ENCODE results near the gene GPS1. TPM values are rescaled to one million over a fixed set of nuclear protein-coding genes. Genes with fewer than 3 reads are reported as not detected.

Gene GPS1
- total RNA-seq, 6 donors from 2014 or later, result 55.2 to 147 (median 108) TPM

DNA sequence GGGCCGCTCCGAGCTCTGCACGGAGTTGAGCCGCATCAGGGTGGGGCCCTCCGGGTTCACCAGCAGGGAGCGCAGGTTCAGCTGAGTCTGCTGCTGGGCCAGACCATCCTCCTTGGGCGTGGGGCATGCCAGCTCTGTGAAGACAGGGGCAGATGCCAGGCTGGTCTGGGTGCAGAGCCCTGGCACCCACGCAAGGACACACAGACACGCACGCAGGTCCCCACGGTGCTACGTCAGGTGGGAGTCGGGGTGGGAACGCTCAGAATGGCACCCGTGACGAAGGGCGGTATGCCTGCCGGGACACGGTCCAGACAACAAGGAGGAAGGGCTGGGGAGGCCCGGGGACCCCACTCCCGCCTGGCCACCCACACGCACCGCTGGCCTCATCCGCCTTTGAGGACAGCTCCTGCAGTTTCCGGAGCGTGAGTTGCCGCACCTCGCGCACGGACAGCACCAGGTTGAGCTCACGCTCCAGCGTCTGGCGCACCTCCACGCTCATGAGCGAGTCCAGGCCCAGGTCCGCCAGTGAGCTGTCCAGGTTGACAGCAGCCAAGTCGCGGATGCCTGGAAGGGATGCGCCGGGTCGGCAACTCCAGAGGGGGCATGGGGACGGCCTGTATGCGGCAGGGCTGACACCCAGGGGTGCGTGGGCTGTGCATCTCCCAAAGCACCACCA, 29.2 kb downstream of the GPS1 start:
- no peaks in the 10 kb centered on the region for H3K4me1 ChIP-seq
- H3K4me3 ChIP-seq, result no peak overlapping the region
- no peak for ATAC-seq (ENCODE audit: low FRiP score in 2 of 2)
- H3K36me3 ChIP-seq, result peaks cover 68 to 83% (median 78%) of the 10 kb centered on the region in 4 donors
- no peaks in the 10 kb centered on the region for H3K27me3 ChIP-seq
- TF ChIP-seq POLR2A (IDR thresholded peaks at IDR 0.05) (no peak), POLR2AphosphoS5 (IDR thresholded peaks at IDR 0.05) (no peak), EP300 (IDR thresholded peaks at IDR 0.05) (no peak)
- TF ChIP-seq, protein P1, sequence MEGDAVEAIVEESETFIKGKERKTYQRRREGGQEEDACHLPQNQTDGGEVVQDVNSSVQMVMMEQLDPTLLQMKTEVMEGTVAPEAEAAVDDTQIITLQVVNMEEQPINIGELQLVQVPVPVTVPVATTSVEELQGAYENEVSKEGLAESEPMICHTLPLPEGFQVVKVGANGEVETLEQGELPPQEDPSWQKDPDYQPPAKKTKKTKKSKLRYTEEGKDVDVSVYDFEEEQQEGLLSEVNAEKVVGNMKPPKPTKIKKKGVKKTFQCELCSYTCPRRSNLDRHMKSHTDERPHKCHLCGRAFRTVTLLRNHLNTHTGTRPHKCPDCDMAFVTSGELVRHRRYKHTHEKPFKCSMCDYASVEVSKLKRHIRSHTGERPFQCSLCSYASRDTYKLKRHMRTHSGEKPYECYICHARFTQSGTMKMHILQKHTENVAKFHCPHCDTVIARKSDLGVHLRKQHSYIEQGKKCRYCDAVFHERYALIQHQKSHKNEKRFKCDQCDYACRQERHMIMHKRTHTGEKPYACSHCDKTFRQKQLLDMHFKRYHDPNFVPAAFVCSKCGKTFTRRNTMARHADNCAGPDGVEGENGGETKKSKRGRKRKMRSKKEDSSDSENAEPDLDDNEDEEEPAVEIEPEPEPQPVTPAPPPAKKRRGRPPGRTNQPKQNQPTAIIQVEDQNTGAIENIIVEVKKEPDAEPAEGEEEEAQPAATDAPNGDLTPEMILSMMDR (IDR thresholded peaks at IDR 0.05), result no peak
- H3K27ac ChIP-seq, result no peak overlapping the region
- H3K9me3 ChIP-seq, result no peaks in the 10 kb centered on the region
- peak; percentile 23 to 84 for DNase-seq
- WGBS, 2 donors, result 94 to 97% methylated on average over 30 to 41 of the region's 44 CpGs

DNA sequence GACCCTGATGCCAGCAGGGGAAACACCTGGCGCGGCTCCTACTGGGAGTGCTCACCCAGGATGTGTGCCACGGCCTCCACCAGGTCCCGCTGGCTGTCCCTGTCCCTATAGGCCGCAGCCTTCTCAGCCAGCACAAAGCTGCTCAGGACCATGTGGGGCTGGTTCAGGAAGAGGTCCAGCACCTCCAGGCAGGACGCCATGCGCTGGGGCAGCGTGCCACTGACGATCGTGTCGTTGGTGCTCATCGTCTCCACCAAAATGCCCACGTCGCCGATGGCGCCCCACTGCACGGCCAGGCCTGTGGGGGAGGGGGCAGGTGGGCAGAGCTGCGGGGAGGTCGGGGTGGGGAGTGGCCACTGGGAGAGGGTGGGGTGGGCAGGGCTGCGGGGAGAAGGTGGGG, 29.8 kb downstream of the GPS1 start:
- no peaks in the 10 kb centered on the region for H3K4me1 ChIP-seq
- 90 to 96% methylated on average over 4 to 15 of the region's 20 CpGs for WGBS, 2 donors
- no peaks in the 10 kb centered on the region for H3K9me3 ChIP-seq
- TF ChIP-seq, protein P1 (IDR thresholded peaks at IDR 0.05), result no peak
- no peak for TF ChIP-seq POLR2A (IDR thresholded peaks at IDR 0.05)
- TF ChIP-seq EP300 (IDR thresholded peaks at IDR 0.05), result no peak
- no peak for TF ChIP-seq POLR2AphosphoS5 (IDR thresholded peaks at IDR 0.05)
- peak in 1 of 2 donors; percentile 79 for DNase-seq
- no peaks in the 10 kb centered on the region for H3K27me3 ChIP-seq
- H3K27ac ChIP-seq, result no peak overlapping the region
- peaks cover 74 to 89% (median 84%) of the 10 kb centered on the region in 4 donors for H3K36me3 ChIP-seq
- no peak overlapping the region for H3K4me3 ChIP-seq
- ATAC-seq (ENCODE audit: low FRiP score in 2 of 2), result no peak

DNA sequence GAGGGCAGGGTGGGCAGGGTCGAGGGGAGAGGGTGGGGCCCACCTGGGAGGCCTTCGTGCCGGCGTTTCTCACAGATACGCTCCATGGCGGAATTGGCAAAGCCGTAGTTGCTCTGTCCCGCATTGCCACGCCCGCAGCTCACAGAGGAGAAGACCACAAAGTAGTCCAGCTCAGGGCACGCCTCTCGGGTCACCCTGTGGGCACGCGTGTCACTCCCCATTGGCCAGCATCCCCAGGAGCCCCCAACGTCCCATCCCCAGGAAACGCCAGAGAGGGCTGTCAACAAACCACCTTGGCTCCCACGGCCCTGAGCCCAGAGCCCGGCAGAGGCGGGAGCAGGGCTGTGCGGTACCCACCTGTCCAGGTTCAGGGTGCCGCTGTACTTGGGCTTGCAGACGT, 30.3 kb downstream of the GPS1 start:
- no peak overlapping the region for H3K27ac ChIP-seq
- H3K36me3 ChIP-seq, result peaks cover 78 to 93% (median 88%) of the 10 kb centered on the region in 4 donors
- ATAC-seq (ENCODE audit: low FRiP score in 2 of 2) (no peak), DNase-seq (peak in 1 of 2 donors; percentile 77)
- no peak overlapping the region for H3K4me3 ChIP-seq
- no peaks in the 10 kb centered on the region for H3K27me3 ChIP-seq
- 90 to 93% methylated on average over 15 to 22 of the region's 22 CpGs for WGBS, 2 donors
- no peaks in the 10 kb centered on the region for H3K9me3 ChIP-seq
- H3K4me1 ChIP-seq, result no peaks in the 10 kb centered on the region
- TF ChIP-seq POLR2AphosphoS5 (IDR thresholded peaks at IDR 0.05), result no peak

DNA sequence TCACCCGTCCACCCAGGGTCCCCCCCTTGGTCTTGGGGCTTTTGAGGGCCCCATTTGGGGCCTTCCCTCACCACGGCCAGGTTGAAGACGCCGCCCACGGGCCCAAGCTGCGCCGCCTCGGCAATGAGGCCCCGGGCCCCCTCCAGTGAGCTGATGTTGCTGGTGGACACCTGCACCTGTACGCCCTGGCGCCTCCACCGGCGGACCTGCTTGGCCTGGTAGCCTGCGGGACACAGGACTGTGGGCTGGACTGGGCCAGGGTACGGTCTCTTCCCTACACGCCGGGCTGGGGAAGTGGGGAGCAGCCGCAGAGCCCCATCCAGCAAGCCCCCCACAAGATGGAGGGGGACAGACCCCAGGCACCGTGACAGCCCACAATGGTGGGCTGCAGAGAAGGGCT, 30.8 kb downstream of the GPS1 start:
- H3K27ac ChIP-seq, result no peak overlapping the region
- ATAC-seq (ENCODE audit: low FRiP score in 2 of 2) (no peak), DNase-seq (peak in 1 of 2 donors; percentile 84)
- H3K27me3 ChIP-seq, result no peaks in the 10 kb centered on the region
- WGBS, 2 donors, result 88 to 100% methylated on average over 1 to 6 of the region's 19 CpGs
- H3K9me3 ChIP-seq, result no peaks in the 10 kb centered on the region
- H3K4me3 ChIP-seq, result no peak overlapping the region
- TF ChIP-seq EP300 (IDR thresholded peaks at IDR 0.05), result no peak
- no peak for TF ChIP-seq POLR2A (IDR thresholded peaks at IDR 0.05)
- no peak for TF ChIP-seq POLR2AphosphoS5 (IDR thresholded peaks at IDR 0.05)
- TF ChIP-seq, protein P1 (IDR thresholded peaks at IDR 0.05), result no peak
- peaks cover 83 to 98% (median 93%) of the 10 kb centered on the region in 4 donors for H3K36me3 ChIP-seq
- no peaks in the 10 kb centered on the region for H3K4me1 ChIP-seq

DNA sequence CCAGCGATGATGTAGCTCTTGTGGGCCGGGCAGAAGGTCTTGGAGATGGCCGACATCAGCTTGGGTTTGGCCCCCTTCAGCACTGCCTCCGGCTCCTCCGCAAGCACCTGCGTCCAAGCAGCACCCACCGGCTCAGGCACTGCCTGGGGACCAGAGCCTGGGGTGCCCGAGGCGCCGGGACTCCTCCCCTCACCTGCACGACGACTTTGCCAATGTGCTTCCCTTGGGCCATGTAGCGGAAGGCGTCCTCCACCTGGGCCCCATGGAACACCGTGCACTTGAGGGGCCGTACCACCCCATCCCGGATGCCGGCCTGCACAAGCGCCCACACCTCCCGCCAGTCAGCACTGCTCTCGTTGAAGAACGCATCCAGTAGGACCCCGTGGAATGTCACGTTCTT, 31.3 kb downstream of the GPS1 start:
- Histone ChIP-seq H3K9me3 (no peaks in the 10 kb centered on the region), H3K27me3 (no peaks in the 10 kb centered on the region), H3K27ac (no peak overlapping the region), H3K4me1 (no peaks in the 10 kb centered on the region), H3K4me3 (no peak overlapping the region), H3K36me3 (peaks cover 87 to 100% (median 97%) of the 10 kb centered on the region in 4 donors)
- 97% methylated on average over 16 to 24 of the region's 24 CpGs for WGBS, 2 donors
- no peak for ATAC-seq (ENCODE audit: low FRiP score in 2 of 2)
- peak in 1 of 2 donors; percentile 79 for DNase-seq
- TF ChIP-seq POLR2A (IDR thresholded peaks at IDR 0.05), result no peak
